Skin of body (tissue), 1 donor: ENCODE measurements around the gene OR2J2. TPM values are rescaled to one million over a fixed set of nuclear protein-coding genes. Genes with fewer than 3 reads are reported as not detected.

Experiments used
- total RNA-seq: library from RNA; depleted of rRNA; stranded (reverse); fragments of >200 nt; gene quantifications from one replicate; pipeline ENCODE4 v1.2.3, GENCODE V29; 2014

Gene OR2J2
- total RNA-seq, 1 donor from 2014 or later, result not detected

Other genes starting within 250 kb of the OR2J2 start
- gene TRIM27, start 246.9 kb upstream of the OR2J2 start, total RNA-seq, result 48.0 TPM
- gene ZNF311, start 165.6 kb upstream of the OR2J2 start, total RNA-seq, result 1.5 TPM
- not detected for gene OR2W1, start 125.7 kb upstream of the OR2J2 start, total RNA-seq
- gene OR2B3, start 83.6 kb upstream of the OR2J2 start, total RNA-seq, result not detected
- gene OR2J1, start 71.4 kb upstream of the OR2J2 start, total RNA-seq, result not detected
- not detected for gene OR2J3, start 62.8 kb upstream of the OR2J2 start, total RNA-seq
- gene OR14J1, start 130.8 kb downstream of the OR2J2 start, total RNA-seq, result not detected
- not detected for gene OR5V1, start 198.0 kb downstream of the OR2J2 start, total RNA-seq
- gene OR12D3, start 204.4 kb downstream of the OR2J2 start, total RNA-seq, result not detected
- not detected for gene OR12D2, start 224.7 kb downstream of the OR2J2 start, total RNA-seq
- gene OR12D1, start 244.0 kb downstream of the OR2J2 start, total RNA-seq, result not detected